ENCODE measurements around the gene PLEKHH2. TPM values are rescaled to one million over a fixed set of nuclear protein-coding genes. Genes with fewer than 3 reads are reported as not detected.

The PLEKHH2 gene
- total and polyA plus RNA-seq, 2 of the 13 experiments (the other 11 are each of a cell fraction or from before 2014, with no cell fraction given), result 1.1 to 3.0 TPM

- TF ChIP-seq MZF1 (CRISPR knock-in tag; IDR thresholded peaks at IDR 0.05; ENCODE audit: borderline replicate concordance), result no peak
- TF ChIP-seq ZNF513 (CRISPR knock-in tag; conservative IDR thresholded peaks at IDR 0.05), result no peak
- TF ChIP-seq NCOA1 (CRISPR knock-in tag; IDR thresholded peaks at IDR 0.05), result no peak
- TF ChIP-seq FOXP1 (IDR thresholded peaks at IDR 0.05), result no peak
- TF ChIP-seq FOXP1 (CRISPR knock-in tag; IDR thresholded peaks at IDR 0.05), result no peak
- TF ChIP-seq, protein P1, sequence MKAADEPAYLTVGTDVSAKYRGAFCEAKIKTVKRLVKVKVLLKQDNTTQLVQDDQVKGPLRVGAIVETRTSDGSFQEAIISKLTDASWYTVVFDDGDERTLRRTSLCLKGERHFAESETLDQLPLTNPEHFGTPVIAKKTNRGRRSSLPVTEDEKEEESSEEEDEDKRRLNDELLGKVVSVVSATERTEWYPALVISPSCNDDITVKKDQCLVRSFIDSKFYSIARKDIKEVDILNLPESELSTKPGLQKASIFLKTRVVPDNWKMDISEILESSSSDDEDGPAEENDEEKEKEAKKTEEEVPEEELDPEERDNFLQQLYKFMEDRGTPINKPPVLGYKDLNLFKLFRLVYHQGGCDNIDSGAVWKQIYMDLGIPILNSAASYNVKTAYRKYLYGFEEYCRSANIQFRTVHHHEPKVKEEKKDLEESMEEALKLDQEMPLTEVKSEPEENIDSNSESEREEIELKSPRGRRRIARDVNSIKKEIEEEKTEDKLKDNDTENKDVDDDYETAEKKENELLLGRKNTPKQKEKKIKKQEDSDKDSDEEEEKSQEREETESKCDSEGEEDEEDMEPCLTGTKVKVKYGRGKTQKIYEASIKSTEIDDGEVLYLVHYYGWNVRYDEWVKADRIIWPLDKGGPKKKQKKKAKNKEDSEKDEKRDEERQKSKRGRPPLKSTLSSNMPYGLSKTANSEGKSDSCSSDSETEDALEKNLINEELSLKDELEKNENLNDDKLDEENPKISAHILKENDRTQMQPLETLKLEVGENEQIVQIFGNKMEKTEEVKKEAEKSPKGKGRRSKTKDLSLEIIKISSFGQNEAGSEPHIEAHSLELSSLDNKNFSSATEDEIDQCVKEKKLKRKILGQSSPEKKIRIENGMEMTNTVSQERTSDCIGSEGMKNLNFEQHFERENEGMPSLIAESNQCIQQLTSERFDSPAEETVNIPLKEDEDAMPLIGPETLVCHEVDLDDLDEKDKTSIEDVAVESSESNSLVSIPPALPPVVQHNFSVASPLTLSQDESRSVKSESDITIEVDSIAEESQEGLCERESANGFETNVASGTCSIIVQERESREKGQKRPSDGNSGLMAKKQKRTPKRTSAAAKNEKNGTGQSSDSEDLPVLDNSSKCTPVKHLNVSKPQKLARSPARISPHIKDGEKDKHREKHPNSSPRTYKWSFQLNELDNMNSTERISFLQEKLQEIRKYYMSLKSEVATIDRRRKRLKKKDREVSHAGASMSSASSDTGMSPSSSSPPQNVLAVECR (CRISPR knock-in tag; IDR thresholded peaks at IDR 0.05; ENCODE audit: borderline replicate concordance), result peak; percentile 97
- TF ChIP-seq, protein P2, sequence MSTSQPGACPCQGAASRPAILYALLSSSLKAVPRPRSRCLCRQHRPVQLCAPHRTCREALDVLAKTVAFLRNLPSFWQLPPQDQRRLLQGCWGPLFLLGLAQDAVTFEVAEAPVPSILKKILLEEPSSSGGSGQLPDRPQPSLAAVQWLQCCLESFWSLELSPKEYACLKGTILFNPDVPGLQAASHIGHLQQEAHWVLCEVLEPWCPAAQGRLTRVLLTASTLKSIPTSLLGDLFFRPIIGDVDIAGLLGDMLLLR (CRISPR knock-in tag; IDR thresholded peaks at IDR 0.05), result no peak
- TF ChIP-seq, protein P3, sequence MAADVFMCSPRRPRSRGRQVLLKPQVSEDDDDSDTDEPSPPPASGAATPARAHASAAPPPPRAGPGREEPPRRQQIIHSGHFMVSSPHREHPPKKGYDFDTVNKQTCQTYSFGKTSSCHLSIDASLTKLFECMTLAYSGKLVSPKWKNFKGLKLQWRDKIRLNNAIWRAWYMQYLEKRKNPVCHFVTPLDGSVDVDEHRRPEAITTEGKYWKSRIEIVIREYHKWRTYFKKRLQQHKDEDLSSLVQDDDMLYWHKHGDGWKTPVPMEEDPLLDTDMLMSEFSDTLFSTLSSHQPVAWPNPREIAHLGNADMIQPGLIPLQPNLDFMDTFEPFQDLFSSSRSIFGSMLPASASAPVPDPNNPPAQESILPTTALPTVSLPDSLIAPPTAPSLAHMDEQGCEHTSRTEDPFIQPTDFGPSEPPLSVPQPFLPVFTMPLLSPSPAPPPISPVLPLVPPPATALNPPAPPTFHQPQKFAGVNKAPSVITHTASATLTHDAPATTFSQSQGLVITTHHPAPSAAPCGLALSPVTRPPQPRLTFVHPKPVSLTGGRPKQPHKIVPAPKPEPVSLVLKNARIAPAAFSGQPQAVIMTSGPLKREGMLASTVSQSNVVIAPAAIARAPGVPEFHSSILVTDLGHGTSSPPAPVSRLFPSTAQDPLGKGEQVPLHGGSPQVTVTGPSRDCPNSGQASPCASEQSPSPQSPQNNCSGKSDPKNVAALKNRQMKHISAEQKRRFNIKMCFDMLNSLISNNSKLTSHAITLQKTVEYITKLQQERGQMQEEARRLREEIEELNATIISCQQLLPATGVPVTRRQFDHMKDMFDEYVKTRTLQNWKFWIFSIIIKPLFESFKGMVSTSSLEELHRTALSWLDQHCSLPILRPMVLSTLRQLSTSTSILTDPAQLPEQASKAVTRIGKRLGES (CRISPR knock-in tag; IDR thresholded peaks at IDR 0.05; ENCODE audit: borderline replicate concordance), result no peak
- no peak for TF ChIP-seq ZFP36 (IDR thresholded peaks at IDR 0.05; ENCODE audit: borderline replicate concordance, low read depth, low read length, partially characterized antibody)
- TF ChIP-seq MAF1 (CRISPR knock-in tag; IDR thresholded peaks at IDR 0.05; ENCODE audit: borderline replicate concordance), result no peak
- peak; percentile 91 for TF ChIP-seq ARNT2 (CRISPR knock-in tag; IDR thresholded peaks at IDR 0.05; ENCODE audit: low read depth)
- no peak for TF ChIP-seq ZNF782 (CRISPR knock-in tag; IDR thresholded peaks at IDR 0.05; ENCODE audit: borderline replicate concordance)
- TF ChIP-seq RXRB (CRISPR knock-in tag; IDR thresholded peaks at IDR 0.05; ENCODE audit: borderline replicate concordance), result peak; percentile 23; the same call in 1 of the 2 replicates
- TF ChIP-seq, protein P4, sequence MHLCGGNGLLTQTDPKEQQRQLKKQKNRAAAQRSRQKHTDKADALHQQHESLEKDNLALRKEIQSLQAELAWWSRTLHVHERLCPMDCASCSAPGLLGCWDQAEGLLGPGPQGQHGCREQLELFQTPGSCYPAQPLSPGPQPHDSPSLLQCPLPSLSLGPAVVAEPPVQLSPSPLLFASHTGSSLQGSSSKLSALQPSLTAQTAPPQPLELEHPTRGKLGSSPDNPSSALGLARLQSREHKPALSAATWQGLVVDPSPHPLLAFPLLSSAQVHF (CRISPR knock-in tag; IDR thresholded peaks at IDR 0.05), result 0 out of 2 replicates have a peak, but pooled peaks have one; percentile 64
- no peak; the same call in 1 of the 2 replicates for TF ChIP-seq MIER2 (CRISPR knock-in tag; IDR thresholded peaks at IDR 0.05)
- no peak for TF ChIP-seq SCMH1 (CRISPR knock-in tag; IDR thresholded peaks at IDR 0.05; ENCODE audit: borderline replicate concordance)
- no peak for TF ChIP-seq ZNF557 (CRISPR knock-in tag; IDR thresholded peaks at IDR 0.05)
- no peak for TF ChIP-seq SOX13 (IDR thresholded peaks at IDR 0.05)
- peak in 1 of 2 experiments; percentile 15; a peak in 1 of 4 replicates for TF ChIP-seq SOX13 (CRISPR knock-in tag; conservative IDR thresholded peaks at IDR 0.05 in 1 of 2, IDR thresholded peaks at IDR 0.05 in 1 of 2)
These were observed 137.0 kb downstream of the PLEKHH2 start, which contains the start of gene DYNC2LI1 (continued) for GRCh38 chr2:43773876-43774613.
